Fibroblast of lung (primary cell): Measurements from ENCODE around the gene PRCP. TPM values are rescaled to one million over a fixed set of nuclear protein-coding genes. Genes with fewer than 3 reads are reported as not detected.

Experiments
- DNase-seq, 2 donors: peaks; one replicate each; pipeline versions ENCODE4 v3.0.0 to v3.0.0-alpha.2; 2010; ENCODE audit warnings: low read depth in 2 of 2
- H2AFZ ChIP-seq: 2 replicates; pipeline ENCODE4 v1.5.1; 2012; ENCODE audit warnings: low read length, control low read depth, inconsistent platforms
- H3K27ac ChIP-seq: 2 replicates; pipeline ENCODE4 v1.5.1; 2011; ENCODE audit warnings: low read length, control low read depth; ENCODE audit not compliant: insufficient read depth
- H3K27me3 ChIP-seq: 2 replicates; pipeline ENCODE4 v1.5.1; 2011; ENCODE audit warnings: mild to moderate bottlenecking, low read length; ENCODE audit not compliant: control insufficient read depth, insufficient read depth
- H3K36me3 ChIP-seq: 2 replicates; pipeline ENCODE4 v1.5.1; 2011; ENCODE audit warnings: low read length; ENCODE audit not compliant: control insufficient read depth, insufficient read depth
- H3K4me1 ChIP-seq: 2 replicates; pipeline ENCODE4 v1.5.1; 2011; ENCODE audit warnings: low read length; ENCODE audit not compliant: control insufficient read depth, insufficient read depth; ENCODE audit errors: extremely low read depth
- H3K4me2 ChIP-seq: 2 replicates; pipeline ENCODE4 v1.5.1; 2011; ENCODE audit warnings: low read length, control low read depth; ENCODE audit not compliant: insufficient read depth; ENCODE audit errors: extremely low read depth
- H3K4me3 ChIP-seq, 4 experiments: fragments of 200-600 bp in 1 of 4; sonication (generic) in 1 of 4; replicated peaks in 1 of 4; 2 replicates each; pipeline ENCODE4 v1.5.1; 2011 to 2016; ENCODE audit warnings: low read length in 4 of 4, low read depth in 3 of 4, mild to moderate bottlenecking in 3 of 4, control low read depth in 2 of 4, inconsistent platforms in 1 of 4, mixed read lengths in 1 of 4; ENCODE audit not compliant: insufficient read depth in 1 of 4; ENCODE audit errors: control extremely low read depth in 1 of 4
- H3K79me2 ChIP-seq: 2 replicates; pipeline ENCODE4 v1.5.1; 2012; ENCODE audit warnings: mild to moderate bottlenecking, low read length, inconsistent platforms; ENCODE audit not compliant: control insufficient read depth, insufficient read depth
- H3K9ac ChIP-seq: 2 replicates; pipeline ENCODE4 v1.5.1; 2011; ENCODE audit warnings: mild to moderate bottlenecking, low read length, control low read depth; ENCODE audit not compliant: insufficient read depth
- H3K9me3 ChIP-seq: 2 replicates; pipeline ENCODE4 v1.5.1; 2012; ENCODE audit warnings: low read depth, low read length; ENCODE audit not compliant: control insufficient read depth, insufficient read depth
- H4K20me1 ChIP-seq: 2 replicates; pipeline ENCODE4 v1.5.1; 2011; ENCODE audit warnings: low read length; ENCODE audit not compliant: control insufficient read depth, insufficient read depth; ENCODE audit errors: extremely low read depth
- EZH2 ChIP-seq: IDR thresholded peaks from 2 replicates; pipeline ENCODE4 v1.5.1; 2012; ENCODE audit warnings: low read length, control low read depth, mild to moderate bottlenecking; ENCODE audit errors: missing control alignments
- polyA plus RNA-seq, 2 donors: library from polyadenylated mRNA; depleted of rRNA in 1 of 2; stranded (reverse) in 1 of 2; unstranded in 1 of 2; fragments of >200 nt; gene quantifications; 2 replicates each; pipeline ENCODE4 v1.2.1, GENCODE V29; 2011 to 2012; ENCODE audit warnings: missing spikeins in 1 of 2
- total RNA-seq: library from RNA; depleted of rRNA; stranded (reverse); fragments of >200 nt; gene quantifications from 2 replicates; pipeline ENCODE4 v1.2.1, GENCODE V29; 2014
- TF ChIP-seq, protein P1 (sequence below), 2 donors: IDR thresholded peaks in 1 of 2; conservative IDR thresholded peaks in 1 of 2; 1 replicate in 1 of 2; 2 replicates in 1 of 2; pipeline ENCODE4 v1.5.1; 2011 to 2012; ENCODE audit warnings: low read length in 2 of 2, control low read depth in 1 of 2, inconsistent platforms in 1 of 2, low read depth in 1 of 2, mild to moderate bottlenecking in 1 of 2

The PRCP gene
- total and polyA plus RNA-seq, 2 donors (not counting 1 experiment from before 2014, with no cell fraction given), result 107 to 167 TPM

DNA sequence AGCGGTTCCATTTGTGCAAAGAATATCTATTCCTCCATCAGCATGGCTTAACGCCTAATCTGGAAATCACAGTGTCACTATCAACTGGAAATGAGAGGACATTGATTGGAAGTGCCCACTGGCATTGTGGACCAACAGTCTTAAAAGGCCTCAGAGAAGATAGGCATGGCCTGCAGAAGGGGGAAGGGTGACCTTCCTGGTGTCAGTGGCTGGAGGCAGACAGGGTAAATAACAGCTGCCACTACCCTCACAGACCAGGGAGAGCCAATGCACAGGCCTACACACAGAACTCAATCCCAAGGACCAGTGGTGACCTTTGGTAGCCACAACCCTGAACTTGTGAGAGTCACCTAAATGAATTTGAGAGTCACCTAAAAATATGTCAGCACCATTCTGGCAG lies 37.3 kb upstream of the PRCP start:
- H3K27me3 ChIP-seq, result no peaks in the 10 kb centered on the region
- no peak overlapping the region for H3K4me3 ChIP-seq
- no peaks in the 10 kb centered on the region for H3K79me2 ChIP-seq
- no peak for TF ChIP-seq EZH2
- TF ChIP-seq, protein P1, sequence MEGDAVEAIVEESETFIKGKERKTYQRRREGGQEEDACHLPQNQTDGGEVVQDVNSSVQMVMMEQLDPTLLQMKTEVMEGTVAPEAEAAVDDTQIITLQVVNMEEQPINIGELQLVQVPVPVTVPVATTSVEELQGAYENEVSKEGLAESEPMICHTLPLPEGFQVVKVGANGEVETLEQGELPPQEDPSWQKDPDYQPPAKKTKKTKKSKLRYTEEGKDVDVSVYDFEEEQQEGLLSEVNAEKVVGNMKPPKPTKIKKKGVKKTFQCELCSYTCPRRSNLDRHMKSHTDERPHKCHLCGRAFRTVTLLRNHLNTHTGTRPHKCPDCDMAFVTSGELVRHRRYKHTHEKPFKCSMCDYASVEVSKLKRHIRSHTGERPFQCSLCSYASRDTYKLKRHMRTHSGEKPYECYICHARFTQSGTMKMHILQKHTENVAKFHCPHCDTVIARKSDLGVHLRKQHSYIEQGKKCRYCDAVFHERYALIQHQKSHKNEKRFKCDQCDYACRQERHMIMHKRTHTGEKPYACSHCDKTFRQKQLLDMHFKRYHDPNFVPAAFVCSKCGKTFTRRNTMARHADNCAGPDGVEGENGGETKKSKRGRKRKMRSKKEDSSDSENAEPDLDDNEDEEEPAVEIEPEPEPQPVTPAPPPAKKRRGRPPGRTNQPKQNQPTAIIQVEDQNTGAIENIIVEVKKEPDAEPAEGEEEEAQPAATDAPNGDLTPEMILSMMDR (conservative IDR thresholded peaks at IDR 0.05 in 1 of 2, IDR thresholded peaks at IDR 0.05 in 1 of 2; ENCODE audit: low read depth in 1 of 2, low read length in 2 of 2), result no peak
- H3K27ac ChIP-seq, result no peak overlapping the region
- H3K9ac ChIP-seq, result no peak overlapping the region
- no peaks in the 10 kb centered on the region for H3K4me1 ChIP-seq
- no peaks in the 10 kb centered on the region for H4K20me1 ChIP-seq
- no peak overlapping the region for H2AFZ ChIP-seq
- H3K4me2 ChIP-seq, result no peak overlapping the region
- no peak for DNase-seq
- H3K9me3 ChIP-seq, result no peaks in the 10 kb centered on the region
- no peaks in the 10 kb centered on the region for H3K36me3 ChIP-seq

DNA sequence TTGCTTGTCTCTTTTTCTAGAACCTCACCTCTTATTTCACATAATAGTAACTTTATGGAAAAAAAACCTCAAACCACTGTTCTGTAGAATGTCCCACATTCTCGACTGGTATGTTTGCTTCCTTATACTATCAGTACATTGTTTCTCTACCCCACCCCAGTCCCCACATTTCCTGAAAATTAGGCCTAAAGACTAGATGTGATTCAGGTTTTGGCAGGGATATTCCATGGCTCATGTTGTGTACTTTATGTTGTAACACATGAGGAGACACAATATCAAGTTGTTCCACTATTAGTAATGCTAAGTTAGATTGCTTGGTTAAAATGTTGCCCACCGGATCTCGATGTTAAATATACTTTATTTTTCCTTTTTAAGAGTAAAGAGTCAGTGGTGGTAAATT lies 36.0 kb upstream of the PRCP start:
- Histone ChIP-seq H3K27ac (no peak overlapping the region), H2AFZ (no peak overlapping the region), H3K36me3 (peaks cover 1% of the 10 kb centered on the region), H3K9me3 (no peaks in the 10 kb centered on the region), H3K4me1 (no peaks in the 10 kb centered on the region), H3K27me3 (no peaks in the 10 kb centered on the region), H3K9ac (no peak overlapping the region), H3K79me2 (no peaks in the 10 kb centered on the region), H3K4me2 (no peak overlapping the region), H4K20me1 (no peaks in the 10 kb centered on the region), H3K4me3 (no peak overlapping the region)
- peak; percentile 11 to 37 for DNase-seq
- TF ChIP-seq EZH2, result no peak
- TF ChIP-seq, protein P1 (conservative IDR thresholded peaks at IDR 0.05 in 1 of 2, IDR thresholded peaks at IDR 0.05 in 1 of 2; ENCODE audit: low read depth in 1 of 2, low read length in 2 of 2), result no peak

DNA sequence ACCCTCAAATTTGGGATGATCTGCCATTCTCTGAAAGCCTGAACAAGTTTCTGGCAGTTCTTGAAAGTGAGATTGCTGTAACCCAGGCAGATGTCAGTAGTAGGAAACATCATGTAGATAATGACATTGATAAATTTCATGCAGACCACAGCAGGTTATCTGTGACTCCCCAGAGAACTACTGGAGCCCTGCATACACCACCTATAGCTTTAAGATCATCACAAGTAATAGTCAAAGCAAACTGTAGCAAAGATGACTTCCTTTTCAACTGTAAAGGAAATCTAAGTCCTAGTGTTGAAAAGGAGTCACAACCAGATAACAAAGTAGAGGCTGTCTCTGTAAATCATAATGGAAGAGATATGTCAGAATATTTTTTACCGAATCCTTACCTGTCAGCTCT lies 32.3 kb upstream of the PRCP start:
- H3K79me2 ChIP-seq, result no peaks in the 10 kb centered on the region
- no peak overlapping the region for H3K4me2 ChIP-seq
- TF ChIP-seq, protein P1 (conservative IDR thresholded peaks at IDR 0.05 in 1 of 2, IDR thresholded peaks at IDR 0.05 in 1 of 2; ENCODE audit: low read depth in 1 of 2, low read length in 2 of 2), result no peak
- no peak for TF ChIP-seq EZH2

More for the DNA sequence above, 32.3 kb upstream of the PRCP start:
- no peak overlapping the region for H3K27ac ChIP-seq
- H2AFZ ChIP-seq, result no peak overlapping the region
- no peaks in the 10 kb centered on the region for H3K27me3 ChIP-seq
- no peaks in the 10 kb centered on the region for H3K4me1 ChIP-seq
- H3K9ac ChIP-seq, result no peak overlapping the region
- no peaks in the 10 kb centered on the region for H4K20me1 ChIP-seq
- no peak for DNase-seq
- peaks cover 1% of the 10 kb centered on the region for H3K36me3 ChIP-seq
- H3K9me3 ChIP-seq, result no peaks in the 10 kb centered on the region
- no peak overlapping the region for H3K4me3 ChIP-seq
